Tibial nerve (tissue), 4 donors: Measurements from ENCODE around the gene LRRTM4. TPM values are rescaled to one million over a fixed set of nuclear protein-coding genes. Genes with fewer than 3 reads are reported as not detected.

Experiments
- DNase-seq, 2 donors: peaks; one replicate each; pipeline ENCODE4 v3.0.0-alpha.2; 2019; ENCODE audit warnings: low spot score in 2 of 2
- H3K27ac ChIP-seq, 4 donors: fragments of 200-600 bp; sonication (generic) in 3 of 4; one replicate each; pipeline ENCODE4 v1.5.1; 2017 to 2019; ENCODE audit warnings: mild to moderate bottlenecking in 1 of 4
- H3K27me3 ChIP-seq, 2 donors: fragments of 200-600 bp; sonication (generic) in 1 of 2; one replicate each; pipeline versions ENCODE4 v1.5.1 to v1.6.0; 2017 to 2019
- H3K36me3 ChIP-seq, 3 donors: fragments of 200-600 bp; sonication (generic); one replicate each; pipeline ENCODE4 v1.5.1; 2018 to 2019
- H3K4me1 ChIP-seq, 4 donors: fragments of 200-600 bp; sonication (generic) in 3 of 4; one replicate each; pipeline ENCODE4 v1.5.1; 2017 to 2019
- H3K4me3 ChIP-seq, 4 donors: fragments of 200-600 bp; sonication (generic) in 3 of 4; one replicate each; pipeline ENCODE4 v1.5.1; 2017 to 2019; ENCODE audit warnings: mild to moderate bottlenecking in 1 of 4, moderate library complexity in 1 of 4
- H3K9me3 ChIP-seq, 4 donors: fragments of 200-600 bp; sonication (generic) in 3 of 4; one replicate each; pipeline ENCODE4 v1.5.1; 2017 to 2019
- CTCF ChIP-seq, 5 experiments: fragments of 200-600 bp in 3 of 5; fragments of 450-650 bp in 2 of 5; sonication (generic) in 3 of 5; IDR thresholded peaks; one replicate each; pipeline ENCODE4 v1.5.1; 2016 to 2019; ENCODE audit warnings: antibody characterized with exemption in 5 of 5, mild to moderate bottlenecking in 3 of 5, moderate library complexity in 2 of 5
- EP300 ChIP-seq, 2 donors: sonication (generic); formaldehyde crosslinking; IDR thresholded peaks; one replicate each; pipeline ENCODE4 v1.6.1; 2017; ENCODE audit warnings: antibody characterized with exemption in 2 of 2, mild to moderate bottlenecking in 1 of 2
- POLR2A ChIP-seq, 2 donors: fragments of 450-650 bp; IDR thresholded peaks; one replicate each; pipeline ENCODE4 v1.6.1; 2017; ENCODE audit warnings: antibody characterized with exemption in 2 of 2, mild to moderate bottlenecking in 2 of 2, moderate library complexity in 2 of 2
- WGBS, 2 donors: methylation state at CpG; one replicate each; pipeline ENCODE4 v1.1.5; 2018; 5-methylcytosine and 5-hydroxymethylcytosine counted together
- total RNA-seq, 4 donors: library from RNA; depleted of rRNA; stranded (reverse); fragments of >200 nt; gene quantifications; one replicate each; pipeline ENCODE4 v1.1.0, GENCODE V29; 2016

LRRTM4 gene
- total RNA-seq, 4 donors from 2014 or later: 2.9 to 8.1 (median 7.6) TPM

- 56 to 64% methylated on average over 1 of the region's 1 CpG for WGBS, 2 donors
- Histone ChIP-seq H3K4me3 (no peak overlapping the region), H3K27ac (no peak overlapping the region), H3K4me1 (peaks cover 0 to 3% (median 0%) of the 10 kb centered on the region in 4 donors), H3K9me3 (no peaks in the 10 kb centered on the region), H3K36me3 (no peaks in the 10 kb centered on the region), H3K27me3 (no peaks in the 10 kb centered on the region)
- DNase-seq: no peak
- TF ChIP-seq POLR2A (IDR thresholded peaks at IDR 0.05): no peak
- no peak for TF ChIP-seq CTCF (IDR thresholded peaks at IDR 0.05)
- no peak for TF ChIP-seq EP300 (IDR thresholded peaks at IDR 0.05)
Measured at GRCh38 chr2:77001895-77002294, 520.3 kb downstream of the LRRTM4 start.

- Histone ChIP-seq H3K9me3 (no peaks in the 10 kb centered on the region), H3K27me3 (no peaks in the 10 kb centered on the region), H3K4me1 (no peaks in the 10 kb centered on the region), H3K36me3 (no peaks in the 10 kb centered on the region), H3K27ac (no peak overlapping the region), H3K4me3 (no peak overlapping the region)
- no peak for DNase-seq
- TF ChIP-seq EP300 (IDR thresholded peaks at IDR 0.05) (no peak), POLR2A (IDR thresholded peaks at IDR 0.05) (no peak), CTCF (IDR thresholded peaks at IDR 0.05) (no peak)
- WGBS, 2 donors: 60 to 63% methylated on average over 3 of the region's 3 CpGs
Measured at GRCh38 chr2:76998704-76999103, 523.5 kb downstream of the LRRTM4 start.

- H3K9me3 ChIP-seq: no peaks in the 10 kb centered on the region
- no peak overlapping the region for H3K4me3 ChIP-seq
- H3K36me3 ChIP-seq: no peaks in the 10 kb centered on the region
- no peak overlapping the region for H3K27ac ChIP-seq
- DNase-seq: no peak
- no peaks in the 10 kb centered on the region for H3K27me3 ChIP-seq
- TF ChIP-seq CTCF (IDR thresholded peaks at IDR 0.05): no peak
- no peak for TF ChIP-seq POLR2A (IDR thresholded peaks at IDR 0.05)
- TF ChIP-seq EP300 (IDR thresholded peaks at IDR 0.05): no peak
- H3K4me1 ChIP-seq: no peaks in the 10 kb centered on the region
Measured at GRCh38 chr2:76998152-76998551, 524.0 kb downstream of the LRRTM4 start.

GRCh38 chr2:76997296-76997695 lies 524.9 kb downstream of the LRRTM4 start:
- no peaks in the 10 kb centered on the region for H3K9me3 ChIP-seq
- no peak overlapping the region for H3K27ac ChIP-seq
- 81 to 91% methylated on average over 1 of the region's 1 CpG for WGBS, 2 donors
- H3K4me1 ChIP-seq: no peaks in the 10 kb centered on the region
- no peak overlapping the region for H3K4me3 ChIP-seq
- DNase-seq: no peak
- no peaks in the 10 kb centered on the region for H3K27me3 ChIP-seq
- TF ChIP-seq POLR2A (IDR thresholded peaks at IDR 0.05) (no peak), EP300 (IDR thresholded peaks at IDR 0.05) (no peak), CTCF (IDR thresholded peaks at IDR 0.05) (no peak)
- H3K36me3 ChIP-seq: no peaks in the 10 kb centered on the region

GRCh38 chr2:76985387-76986136 lies 536.6 kb downstream of the LRRTM4 start:
- H3K27ac ChIP-seq: no peak overlapping the region
- H3K4me3 ChIP-seq: peak overlapping the region in 1 of 4 donors; percentile 15
- TF ChIP-seq POLR2A (IDR thresholded peaks at IDR 0.05): no peak
- no peak for TF ChIP-seq CTCF (IDR thresholded peaks at IDR 0.05)
- no peak for TF ChIP-seq EP300 (IDR thresholded peaks at IDR 0.05)
- no peaks in the 10 kb centered on the region for H3K27me3 ChIP-seq
- H3K9me3 ChIP-seq: no peaks in the 10 kb centered on the region
- WGBS, 2 donors: 34 to 37% methylated on average over 11 of the region's 11 CpGs
- no peaks in the 10 kb centered on the region for H3K4me1 ChIP-seq
- no peak for DNase-seq
- H3K36me3 ChIP-seq: no peaks in the 10 kb centered on the region
